ENCODE measurements around the gene TREH.

Gene TREH

DNA sequence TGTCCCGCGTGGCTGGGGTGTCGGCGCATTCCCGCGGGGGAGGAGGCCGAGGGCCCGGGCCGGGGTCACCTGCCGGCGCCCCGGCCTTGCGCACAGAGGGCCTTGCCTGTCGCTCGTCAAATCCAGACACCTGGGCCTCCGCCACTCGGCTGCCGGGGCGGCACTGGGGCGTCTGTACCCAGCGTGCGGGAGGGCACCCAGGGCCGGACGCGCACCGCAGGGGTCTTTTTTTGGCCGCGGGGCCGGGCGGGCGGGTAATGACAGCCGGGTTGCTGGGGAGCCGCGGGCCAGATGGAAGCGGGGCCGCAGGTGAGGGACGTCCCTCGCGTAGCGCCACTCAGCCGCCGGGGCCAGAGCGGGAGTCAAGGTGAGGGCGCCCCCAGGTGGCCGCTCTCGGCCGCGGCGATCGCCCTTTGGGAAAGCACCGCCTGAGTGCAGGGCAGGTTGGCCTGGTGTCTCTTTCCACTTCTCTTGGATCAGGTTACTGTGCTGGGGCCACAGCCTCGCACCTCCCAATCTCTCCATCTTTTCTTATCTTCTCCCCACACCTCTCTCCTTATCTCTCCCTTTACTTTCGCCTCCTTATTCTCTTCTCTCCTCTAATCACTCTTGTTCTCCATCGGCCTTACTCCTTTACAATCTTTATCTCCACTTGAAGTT lies 68.5 kb downstream of the TREH start:
- peak; percentile 85 for DNase-seq (ENCODE audit: low spot score)

DNA sequence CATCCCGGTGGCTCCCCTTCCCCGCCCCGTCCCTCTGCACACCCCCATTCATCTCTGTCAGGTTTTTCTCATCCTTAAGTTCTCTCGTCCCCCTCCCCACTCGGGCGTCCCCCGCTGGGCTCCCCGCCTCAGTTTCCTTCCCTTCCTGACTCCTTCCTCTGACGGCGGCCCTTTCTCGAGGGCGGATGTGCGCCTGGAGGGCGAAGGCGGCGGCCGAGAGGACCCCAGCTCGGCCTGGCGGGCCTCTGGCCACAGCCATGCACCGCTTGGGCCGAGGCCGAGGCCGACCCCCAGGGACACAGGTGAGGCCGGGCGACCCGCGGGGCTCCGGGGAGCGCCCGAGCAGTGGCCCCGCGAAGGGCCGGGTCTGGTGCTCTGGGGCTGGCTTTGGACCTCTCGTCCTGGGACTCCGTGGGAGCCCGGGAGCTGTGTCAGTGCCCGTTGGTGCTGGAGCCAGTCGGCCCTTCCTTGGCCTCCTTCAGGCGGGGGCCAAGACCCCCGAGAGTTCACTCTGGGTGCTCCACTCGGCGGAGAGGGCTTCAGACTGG lies 69.2 kb downstream of the TREH start:
- DNase-seq (ENCODE audit: low spot score), result peak; percentile 71

DNA sequence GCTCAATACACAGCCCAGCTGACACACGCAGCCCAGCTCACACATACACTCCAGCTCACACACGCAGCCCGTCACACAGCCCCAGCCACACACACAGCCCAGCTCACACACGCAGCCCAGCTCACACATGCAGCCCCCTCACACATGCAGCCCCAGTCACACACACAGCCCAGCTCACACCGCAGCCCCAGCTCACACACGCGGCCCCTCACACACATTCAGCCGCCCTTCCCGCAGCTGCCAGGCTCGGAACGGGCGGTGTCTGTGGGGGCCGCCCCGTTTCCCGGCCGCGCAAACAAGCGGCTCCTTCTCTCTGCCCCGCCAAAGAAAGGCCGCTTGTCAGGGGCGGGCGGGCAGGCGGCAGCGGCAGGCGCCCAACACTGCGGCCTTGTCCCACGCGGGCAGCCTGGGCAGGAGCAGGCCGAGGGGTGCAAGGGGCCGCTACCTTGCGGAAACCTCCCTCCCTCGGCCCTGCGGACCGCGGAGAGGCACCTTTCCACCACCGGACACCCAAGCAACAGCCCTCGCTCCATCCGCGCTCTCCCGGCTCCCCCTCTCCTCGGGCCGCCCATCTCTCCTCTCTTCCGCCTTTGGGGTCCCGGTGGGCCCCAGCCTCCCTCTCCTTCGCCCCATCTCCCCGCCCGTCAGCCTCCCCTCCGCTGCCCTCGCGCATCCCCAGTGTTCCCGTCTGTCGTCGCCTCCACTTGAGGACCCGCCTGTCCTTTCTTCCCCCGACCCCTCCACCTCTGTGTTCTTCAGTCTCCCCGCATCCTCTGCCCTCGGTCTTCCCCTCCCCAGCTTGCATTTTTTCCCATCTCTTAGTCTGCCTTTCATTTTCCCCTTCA lies 69.8 kb downstream of the TREH start:
- DNase-seq (ENCODE audit: low spot score), result peak; percentile 75

DNA sequence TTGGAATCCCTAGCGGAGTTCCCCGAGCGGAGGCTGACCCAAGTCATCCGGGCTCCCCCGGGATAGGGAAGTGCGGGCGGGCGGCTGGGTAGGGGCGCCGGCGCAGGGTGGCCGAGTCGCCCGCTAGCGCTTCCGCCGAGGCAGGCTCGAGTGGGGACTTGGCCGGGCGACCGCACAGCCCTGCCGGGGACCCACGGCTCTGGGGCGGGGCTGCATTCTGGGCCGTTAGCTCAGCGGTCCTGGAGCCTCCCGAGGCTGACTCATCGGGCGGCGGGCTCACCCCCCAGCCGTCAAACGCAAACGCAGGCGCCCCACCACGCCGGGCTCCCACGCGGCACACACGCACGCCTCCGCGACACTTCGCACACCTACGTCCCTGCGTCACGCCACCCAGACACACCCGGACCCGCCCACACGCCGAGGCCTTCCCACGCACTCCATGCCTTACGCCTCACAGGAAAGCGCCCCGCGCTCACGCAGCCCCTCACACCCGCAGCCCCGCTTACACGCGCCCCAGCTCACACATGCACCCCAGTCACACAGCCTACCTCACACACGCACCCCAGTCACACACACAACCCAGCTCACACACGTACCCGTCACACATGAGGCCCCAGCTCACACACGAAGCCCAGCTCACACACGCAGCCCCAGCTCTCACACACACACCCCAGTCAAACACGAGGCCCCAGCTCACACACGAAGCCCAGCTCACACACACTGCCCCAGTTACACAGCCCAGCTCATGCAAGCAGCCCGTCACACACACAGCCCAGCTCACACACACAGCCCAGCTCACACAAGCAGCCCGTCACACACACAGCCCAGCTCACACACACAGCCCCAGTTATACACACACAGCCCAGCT lies 70.9 kb downstream of the TREH start:
- peak; percentile 78 for DNase-seq (ENCODE audit: low spot score)

DNA sequence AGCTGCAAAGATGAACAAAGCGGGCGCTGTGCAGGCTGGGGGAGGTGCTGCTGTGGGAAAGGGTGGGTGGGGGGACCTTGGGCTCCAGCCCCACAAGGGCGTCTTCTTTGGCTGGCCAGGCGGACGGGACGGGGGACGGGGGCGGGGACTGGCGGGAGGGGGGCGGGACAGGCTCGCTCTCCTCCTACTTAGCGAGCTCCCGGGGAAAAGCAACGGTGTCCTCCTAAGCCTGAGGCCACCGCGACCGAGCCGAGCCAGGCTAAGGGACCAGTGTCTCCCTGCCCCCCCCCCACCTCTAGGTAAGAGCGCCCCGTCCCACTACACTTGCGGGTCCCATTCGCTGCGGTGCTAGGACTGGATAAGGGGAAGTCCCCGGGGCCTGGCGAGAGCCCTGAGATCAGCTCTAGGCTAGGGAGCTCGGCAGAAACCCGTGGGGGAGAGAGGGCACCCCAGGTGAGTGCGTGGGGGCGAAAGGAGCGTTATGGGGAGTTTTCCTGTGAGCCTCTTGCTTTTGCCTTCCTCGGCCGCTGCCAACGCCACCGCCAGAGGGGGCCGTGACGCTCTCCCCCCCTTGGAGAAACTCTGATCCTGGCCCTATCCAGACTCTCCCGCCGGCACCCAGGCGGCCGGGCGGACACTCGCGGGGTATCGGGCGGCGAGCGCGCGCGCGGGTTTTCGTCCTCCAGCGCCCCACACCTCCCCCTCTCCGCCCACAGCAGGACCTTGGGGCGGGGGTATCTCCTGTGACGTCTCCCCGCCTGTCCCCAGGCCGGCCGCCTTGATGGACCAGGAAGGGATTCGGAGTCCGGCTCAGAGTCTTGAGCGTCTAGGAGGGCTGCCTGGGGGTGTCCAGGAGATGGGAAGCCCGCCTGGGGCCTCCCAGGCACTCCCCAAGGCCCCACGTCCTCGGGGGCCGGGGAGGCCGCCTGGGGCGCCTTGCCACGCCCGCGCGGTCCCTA lies 71.8 kb downstream of the TREH start, which contains the start of gene PHLDB1:
PHLDB1 (plus strand) TSS at position 215 of the 959 bp plus-strand sequence. CDS start 6,222 bp downstream, outside the sequence.
- peak; percentile 84 for DNase-seq (ENCODE audit: low spot score)
